ENCODE measurements around the gene PRR33.

DNA sequence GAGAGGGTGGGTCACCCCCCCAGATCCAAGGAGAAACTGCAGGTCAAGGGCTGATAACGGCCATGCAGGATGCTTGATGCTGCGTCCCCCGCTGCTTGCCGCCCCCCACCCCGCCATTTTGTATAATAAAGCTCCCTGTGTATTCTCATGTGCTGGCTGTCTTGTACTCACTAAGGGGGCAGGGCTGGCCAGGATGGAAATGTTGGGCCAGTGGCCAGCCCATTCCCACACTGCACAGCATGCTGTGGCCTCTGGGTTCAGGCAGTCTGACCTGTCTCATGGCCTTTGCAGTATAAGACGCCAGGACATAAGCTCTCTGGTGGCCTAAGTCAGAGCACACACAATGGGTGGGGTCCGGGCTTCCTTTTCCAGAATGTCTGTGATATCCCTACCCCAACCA is 421 bp upstream of the PRR33 start:
- TF ChIP-seq POU2F2 (IDR thresholded peaks at IDR 0.05; ENCODE audit: low read depth, low read length) = no peak
- TF ChIP-seq POLR2A (IDR thresholded peaks at IDR 0.05; ENCODE audit: low read depth, low read length) = no peak
- no peak for TF ChIP-seq POLR2AphosphoS5 (IDR thresholded peaks at IDR 0.05; ENCODE audit: low read depth, low read length)
- no peak for TF ChIP-seq SPI1 (IDR thresholded peaks at IDR 0.05; ENCODE audit: low read depth, low read length)
- TF ChIP-seq TAF1 (IDR thresholded peaks at IDR 0.05; ENCODE audit: low read depth, low read length) = no peak
